H1 (cell line): ENCODE data around the gene SLC27A4. TPM values are rescaled to one million over a fixed set of nuclear protein-coding genes. Genes with fewer than 3 reads are reported as not detected.

Experiments
- BACH1 ChIP-seq: IDR thresholded peaks from 2 replicates; pipeline ENCODE4 v1.6.1; 2012; ENCODE audit warnings: low read length, improper control_type of control experiment
- CEBPB ChIP-seq: IDR thresholded peaks from 2 replicates; pipeline ENCODE4 v1.6.1; 2012; ENCODE audit warnings: low read depth, low read length
- JUND ChIP-seq: IDR thresholded peaks from 2 replicates; pipeline ENCODE4 v1.6.1; 2011; ENCODE audit warnings: mild to moderate bottlenecking, improper control_type of control experiment, low read length
- KDM1A ChIP-seq: fragments of 200-600, 300-600 bp; sonication (generic); IDR thresholded peaks from 2 replicates; pipeline ENCODE4 v1.7.1; 2016; ENCODE audit warnings: mild to moderate bottlenecking, low read length, borderline replicate concordance
- KDM4A ChIP-seq: IDR thresholded peaks from one replicate; pipeline ENCODE4 v1.7.1; 2012; ENCODE audit warnings: low read depth, mild to moderate bottlenecking, moderate library complexity, low read length, inconsistent platforms; ENCODE audit not compliant: severe bottlenecking
- PHF8 ChIP-seq: fragments of 200-600 bp; sonication (generic); conservative IDR thresholded peaks from 2 replicates; pipeline ENCODE4 v1.7.1; 2012; ENCODE audit warnings: low read depth, mild to moderate bottlenecking, inconsistent platforms, low read length, moderate library complexity
- POLR2AphosphoS5 ChIP-seq: IDR thresholded peaks from 2 replicates; pipeline ENCODE4 v1.6.1; 2011; ENCODE audit warnings: low read depth, low read length
- SP4 ChIP-seq: IDR thresholded peaks from 2 replicates; pipeline ENCODE4 v1.6.1; 2012; ENCODE audit warnings: low read length, inconsistent platforms
- TBP ChIP-seq: IDR thresholded peaks from 2 replicates; pipeline ENCODE4 v1.6.1; 2011; ENCODE audit warnings: low read depth, low read length, improper control_type of control experiment
- polyA plus RNA-seq, 7 experiments: library from polyadenylated mRNA; depleted of rRNA in 3 of 7; stranded (reverse) in 5 of 7; unstranded in 2 of 7; fragments of >200 nt in 5 of 7; fragments of 200-250 nt in 2 of 7; gene quantifications; 1 replicate in 5 of 7; 2 replicates in 1 of 7; 4 replicates in 1 of 7; pipeline versions ENCODE4 v1.2.1 to v1.2.3, GENCODE V29; 2011 to 2013; ENCODE audit warnings: missing spikeins in 2 of 7, mixed read lengths in 2 of 7
- total RNA-seq: library from RNA; stranded (reverse); fragmentation: NEBNext Ultra II Directional; extraction: Animal tissue kit (Norgen Biotek cat#: 25700); gene quantifications from 2 replicates; pipeline ENCODE4 v1.2.1, GENCODE V29; 2021

SLC27A4 gene
- total and polyA plus RNA-seq, 2 of the 8 experiments (the other 6 are each of a cell fraction or from before 2014, with no cell fraction given): 14.9 to 20.5 TPM

DNA sequence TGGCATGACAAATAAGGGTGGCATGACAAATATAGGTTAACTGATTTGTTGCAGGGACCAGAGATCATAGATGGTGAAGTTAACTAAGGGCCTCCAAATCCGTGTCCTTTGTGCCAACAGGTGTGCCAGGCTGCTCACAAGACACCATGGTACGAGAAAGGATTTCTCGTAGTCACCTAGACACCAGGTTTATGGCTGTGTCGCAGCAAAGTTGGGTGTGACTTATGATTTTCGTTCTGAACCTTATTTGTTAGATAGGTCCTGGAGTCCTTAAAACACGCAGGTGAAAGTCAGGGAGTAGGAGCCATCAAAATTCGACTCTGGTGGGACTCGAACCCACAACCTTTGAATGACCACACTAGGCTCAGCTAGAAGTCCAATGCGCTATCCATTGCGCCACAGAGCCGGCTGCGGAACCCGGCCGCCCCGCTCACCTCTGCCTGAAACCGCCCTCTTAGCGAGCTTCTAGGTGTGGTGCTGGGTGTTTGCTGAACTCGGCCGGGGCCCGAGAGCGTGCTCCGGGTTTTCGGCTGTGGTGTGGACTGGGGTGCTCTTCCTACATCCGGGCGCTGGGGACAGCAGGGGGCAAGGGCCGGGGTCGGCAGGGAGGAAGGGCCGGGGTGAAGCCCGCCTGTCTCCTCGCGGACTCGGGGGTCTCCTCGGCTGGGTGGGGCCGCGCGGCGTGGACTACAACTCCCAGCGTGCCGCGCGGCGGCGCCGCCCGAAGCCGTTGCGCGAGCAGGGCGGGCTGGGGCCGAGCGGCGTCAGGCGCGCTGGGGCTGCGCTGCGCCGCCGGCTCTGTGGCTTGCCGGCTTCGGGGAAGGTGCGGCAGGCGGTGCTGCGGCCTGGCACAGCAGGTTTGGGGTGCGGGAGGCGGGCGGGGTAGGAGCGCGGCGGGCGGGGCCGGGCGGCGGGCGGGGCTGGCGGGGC, at the start of gene SLC27A4 (continued):
- TF ChIP-seq KDM1A (0 out of 2 replicates have a peak, but pooled peaks have one; percentile 46), JUND (0 out of 2 replicates have a peak, but pooled peaks have one; percentile 37), BACH1 (no peak; the same call in 1 of the 2 replicates), KDM4A (peak; percentile 29), CEBPB (peak; percentile 90), POLR2AphosphoS5 (peak; percentile 36; the same call in 1 of the 2 replicates), PHF8 (peak; percentile 42), TBP (peak; percentile 99), SP4 (no peak)
- TF ChIP-seq, all 59 proteins: peak for 23
